ENCODE data around the gene ARPC5L. TPM values are rescaled to one million over a fixed set of nuclear protein-coding genes. Genes with fewer than 3 reads are reported as not detected.

Gene ARPC5L
- total RNA-seq, 2 donors from 2014 or later = 50.9 to 51.4 TPM

DNA sequence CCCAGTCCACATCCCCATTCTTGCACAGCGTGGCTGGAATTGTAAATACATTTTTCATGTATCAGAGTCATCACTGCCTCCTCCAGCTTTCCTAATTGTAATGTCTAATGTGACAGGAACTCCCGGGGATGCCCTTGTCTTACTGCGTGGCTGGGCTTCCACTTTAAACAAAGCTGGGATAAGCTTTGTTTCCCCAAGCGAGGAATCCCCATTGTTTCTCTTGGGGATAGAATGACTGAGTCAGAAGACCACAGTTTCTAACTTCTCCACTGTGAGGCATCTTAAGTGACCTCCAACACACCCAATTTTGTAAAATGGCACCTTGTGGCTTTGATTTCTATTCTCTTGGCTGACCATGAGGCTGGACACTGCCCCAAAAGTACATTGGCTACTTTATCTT lies 22.4 kb downstream of the ARPC5L start:
- no peaks in the 10 kb centered on the region for H3K27me3 ChIP-seq (ENCODE audit: control insufficient read depth, insufficient read depth, low read length, poor library complexity, severe bottlenecking)
- Mint-ChIP-seq H3K27me3 (ENCODE audit: insufficient read depth) (no peaks in the 10 kb centered on the region), H3K4me3 (no peak overlapping the region), H3K9me3 (no peaks in the 10 kb centered on the region), H3K36me3 (ENCODE audit: low read depth) (peaks cover 23% of the 10 kb centered on the region), H3K27ac (peak overlapping the region; percentile 13), H3K4me1 (peaks cover 7% of the 10 kb centered on the region)
- no peaks in the 10 kb centered on the region for H3K9me3 ChIP-seq (ENCODE audit: control insufficient read depth, low read length)
- H3K36me3 ChIP-seq (ENCODE audit: control insufficient read depth, insufficient read depth, low read length) = peaks cover 11% of the 10 kb centered on the region
- H3K27ac ChIP-seq (ENCODE audit: low read depth, low read length) = no peak overlapping the region
- no peak for DNase-seq
- 56 to 57% methylated on average over 3 to 4 of the region's 4 CpGs for WGBS, 2 experiments (ENCODE audit: insufficient coverage in 1 of 2, insufficient read length in 1 of 2)
- H3K4me1 ChIP-seq (ENCODE audit: control insufficient read depth, insufficient read depth, low read length) = peaks cover 2% of the 10 kb centered on the region
- no peak overlapping the region for H3K4me3 ChIP-seq (ENCODE audit: low read length)
- H3K9ac ChIP-seq (ENCODE audit: extremely low read depth, low read length, poor library complexity, severe bottlenecking) = no peak overlapping the region
- TF ChIP-seq, protein P1, sequence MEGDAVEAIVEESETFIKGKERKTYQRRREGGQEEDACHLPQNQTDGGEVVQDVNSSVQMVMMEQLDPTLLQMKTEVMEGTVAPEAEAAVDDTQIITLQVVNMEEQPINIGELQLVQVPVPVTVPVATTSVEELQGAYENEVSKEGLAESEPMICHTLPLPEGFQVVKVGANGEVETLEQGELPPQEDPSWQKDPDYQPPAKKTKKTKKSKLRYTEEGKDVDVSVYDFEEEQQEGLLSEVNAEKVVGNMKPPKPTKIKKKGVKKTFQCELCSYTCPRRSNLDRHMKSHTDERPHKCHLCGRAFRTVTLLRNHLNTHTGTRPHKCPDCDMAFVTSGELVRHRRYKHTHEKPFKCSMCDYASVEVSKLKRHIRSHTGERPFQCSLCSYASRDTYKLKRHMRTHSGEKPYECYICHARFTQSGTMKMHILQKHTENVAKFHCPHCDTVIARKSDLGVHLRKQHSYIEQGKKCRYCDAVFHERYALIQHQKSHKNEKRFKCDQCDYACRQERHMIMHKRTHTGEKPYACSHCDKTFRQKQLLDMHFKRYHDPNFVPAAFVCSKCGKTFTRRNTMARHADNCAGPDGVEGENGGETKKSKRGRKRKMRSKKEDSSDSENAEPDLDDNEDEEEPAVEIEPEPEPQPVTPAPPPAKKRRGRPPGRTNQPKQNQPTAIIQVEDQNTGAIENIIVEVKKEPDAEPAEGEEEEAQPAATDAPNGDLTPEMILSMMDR (conservative IDR thresholded peaks at IDR 0.05) = no peak

DNA sequence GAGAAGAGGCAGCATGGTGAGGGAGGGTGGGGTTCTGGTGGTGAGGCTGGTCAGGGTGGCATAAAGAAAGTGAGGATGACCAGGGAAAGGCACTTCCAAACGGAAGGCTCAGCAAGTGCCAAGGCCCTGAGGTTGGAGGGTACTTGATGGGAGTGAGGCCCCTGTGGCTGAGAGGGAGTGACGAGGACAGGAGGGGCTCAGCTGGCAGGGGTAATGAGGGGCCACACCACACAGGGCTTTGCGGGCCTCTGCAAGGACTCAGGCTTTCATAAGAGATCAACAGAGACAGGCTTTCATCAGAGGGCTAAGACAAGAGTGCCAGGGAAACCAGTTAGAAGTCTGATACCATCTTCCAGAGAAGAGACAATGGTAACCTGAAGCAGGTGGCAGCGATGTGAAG lies 23.6 kb downstream of the ARPC5L start:
- H3K9me3 Mint-ChIP-seq = no peaks in the 10 kb centered on the region
- 94 to 96% methylated on average over 2 to 4 of the region's 4 CpGs for WGBS, 2 experiments (ENCODE audit: insufficient coverage in 1 of 2, insufficient read length in 1 of 2)

DNA sequence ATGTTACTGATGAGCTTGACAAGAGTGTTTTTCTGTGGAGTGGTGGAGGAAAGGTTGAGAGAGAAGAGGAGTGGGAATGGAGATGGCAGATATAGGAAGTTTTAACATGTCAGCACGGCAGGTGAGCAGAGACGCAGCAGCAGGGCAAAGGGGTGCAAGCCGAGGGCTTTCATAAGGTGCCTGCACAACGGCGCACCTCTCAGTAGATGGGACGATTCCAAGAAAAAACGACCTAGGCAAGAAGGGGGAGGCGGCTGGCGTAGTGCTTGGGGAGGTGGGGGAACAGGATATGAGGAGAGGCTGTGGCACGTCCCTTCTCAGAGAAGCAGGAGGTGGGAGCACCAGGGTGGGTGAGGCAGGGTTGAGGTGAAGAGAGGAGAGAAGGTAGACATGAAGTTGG lies 24.5 kb downstream of the ARPC5L start:
- Mint-ChIP-seq H3K4me1 (peaks cover 6% of the 10 kb centered on the region), H3K36me3 (ENCODE audit: low read depth) (peaks cover 41% of the 10 kb centered on the region), H3K4me3 (no peak overlapping the region), H3K27ac (no peak overlapping the region), H3K9me3 (no peaks in the 10 kb centered on the region), H3K27me3 (ENCODE audit: insufficient read depth) (no peaks in the 10 kb centered on the region)
- no peak overlapping the region for H3K4me3 ChIP-seq (ENCODE audit: low read length)
- no peak for DNase-seq
- peaks cover 10% of the 10 kb centered on the region for H3K36me3 ChIP-seq (ENCODE audit: control insufficient read depth, insufficient read depth, low read length)
- TF ChIP-seq, protein P1 (conservative IDR thresholded peaks at IDR 0.05) = no peak
- no peak overlapping the region for H3K27ac ChIP-seq (ENCODE audit: low read depth, low read length)
- H3K9ac ChIP-seq (ENCODE audit: extremely low read depth, low read length, poor library complexity, severe bottlenecking) = no peak overlapping the region
- no peaks in the 10 kb centered on the region for H3K9me3 ChIP-seq (ENCODE audit: control insufficient read depth, low read length)
- 88 to 89% methylated on average over 10 of the region's 10 CpGs for WGBS, 2 experiments (ENCODE audit: insufficient coverage in 1 of 2, insufficient read length in 1 of 2)
- H3K4me1 ChIP-seq (ENCODE audit: control insufficient read depth, insufficient read depth, low read length) = peaks cover 2% of the 10 kb centered on the region
- no peaks in the 10 kb centered on the region for H3K27me3 ChIP-seq (ENCODE audit: control insufficient read depth, insufficient read depth, low read length, poor library complexity, severe bottlenecking)

More for the DNA sequence above, 23.6 kb downstream of the ARPC5L start:
- no peak overlapping the region for H3K27ac ChIP-seq (ENCODE audit: low read depth, low read length)
- no peak overlapping the region for H3K4me3 ChIP-seq (ENCODE audit: low read length)
- DNase-seq = no peak
- Mint-ChIP-seq H3K36me3 (ENCODE audit: low read depth) (peaks cover 33% of the 10 kb centered on the region), H3K27me3 (ENCODE audit: insufficient read depth) (no peaks in the 10 kb centered on the region), H3K4me1 (peaks cover 6% of the 10 kb centered on the region), H3K27ac (peak overlapping the region; percentile 64), H3K4me3 (no peak overlapping the region)
- TF ChIP-seq, protein P1 (conservative IDR thresholded peaks at IDR 0.05) = no peak
- no peaks in the 10 kb centered on the region for H3K27me3 ChIP-seq (ENCODE audit: control insufficient read depth, insufficient read depth, low read length, poor library complexity, severe bottlenecking)
- H3K36me3 ChIP-seq (ENCODE audit: control insufficient read depth, insufficient read depth, low read length) = peaks cover 5% of the 10 kb centered on the region
- no peak overlapping the region for H3K9ac ChIP-seq (ENCODE audit: extremely low read depth, low read length, poor library complexity, severe bottlenecking)
- peaks cover 2% of the 10 kb centered on the region for H3K4me1 ChIP-seq (ENCODE audit: control insufficient read depth, insufficient read depth, low read length)
- no peaks in the 10 kb centered on the region for H3K9me3 ChIP-seq (ENCODE audit: control insufficient read depth, low read length)
